ENCODE measurements around the gene ELOA2.
"Not testable (repeated sequence)": the region's sequence is repeated elsewhere in the genome, so short reads cannot be mapped to it uniquely, and the experiment has no call there.

The ELOA2 gene

DNA sequence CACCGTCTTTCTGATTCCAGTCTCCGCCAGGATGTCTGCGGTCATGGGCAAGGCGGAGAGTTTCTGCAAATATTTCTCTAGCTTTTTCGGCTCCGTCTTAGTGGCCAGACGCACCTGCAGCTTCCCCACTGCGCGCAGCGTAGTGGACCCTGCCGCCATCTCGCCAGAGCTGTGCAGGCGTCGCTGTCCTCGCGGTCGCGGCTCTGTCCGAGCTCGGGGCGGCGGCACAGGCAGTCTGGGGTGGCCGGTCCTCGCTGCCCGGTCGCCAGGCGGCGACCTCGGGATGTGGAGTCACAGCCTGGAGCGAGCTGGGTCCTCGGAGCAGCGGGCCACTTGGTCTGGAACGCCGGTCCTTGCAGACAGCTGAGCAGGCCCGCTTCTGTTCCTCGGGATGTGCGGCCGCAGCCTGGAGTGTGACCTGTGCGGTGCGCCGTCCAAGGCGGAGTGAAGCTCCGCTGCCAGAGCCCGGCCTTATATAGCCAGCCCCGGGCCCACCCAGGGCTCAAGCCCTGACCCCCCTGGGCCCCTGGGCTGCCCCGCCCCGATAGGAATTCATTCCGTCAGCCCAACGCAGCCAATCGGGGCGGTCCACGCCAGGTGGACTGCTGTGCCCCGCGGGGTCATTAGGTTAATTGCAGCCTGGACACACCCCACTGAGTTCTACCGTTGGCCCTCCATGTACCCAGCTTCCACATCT is 11.5 kb downstream of the ELOA2 start:
- DNase-seq (ENCODE audit: low read depth) = not testable (repeated sequence)

DNA sequence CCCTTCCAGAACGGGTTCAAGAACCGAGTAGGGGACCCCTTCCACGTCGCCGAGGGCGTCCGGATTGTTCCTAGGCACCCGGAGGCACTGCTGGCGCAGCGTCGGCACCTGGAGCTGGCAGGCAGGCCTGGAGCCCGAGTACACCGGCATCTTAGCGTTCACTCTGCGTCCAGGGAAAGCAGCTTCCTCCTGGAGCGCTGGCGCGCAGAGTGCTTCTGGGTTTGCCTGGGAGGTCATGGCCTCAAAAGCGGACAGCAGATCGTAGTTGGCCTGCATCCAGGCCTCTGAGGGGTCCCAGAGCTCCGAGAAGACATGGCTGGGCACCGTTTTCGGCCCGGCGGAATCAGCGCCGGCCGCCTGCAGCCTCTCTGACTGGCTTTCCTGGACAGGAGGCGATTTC is 12.6 kb downstream of the ELOA2 start:
- not testable (repeated sequence) for DNase-seq (ENCODE audit: low read depth); H3K4me3 ChIP-seq (ENCODE audit: low read depth, low read length)

More for the DNA sequence above, 11.5 kb downstream of the ELOA2 start:
- H3K4me3 ChIP-seq (ENCODE audit: low read depth, low read length) = not testable (repeated sequence)

DNA sequence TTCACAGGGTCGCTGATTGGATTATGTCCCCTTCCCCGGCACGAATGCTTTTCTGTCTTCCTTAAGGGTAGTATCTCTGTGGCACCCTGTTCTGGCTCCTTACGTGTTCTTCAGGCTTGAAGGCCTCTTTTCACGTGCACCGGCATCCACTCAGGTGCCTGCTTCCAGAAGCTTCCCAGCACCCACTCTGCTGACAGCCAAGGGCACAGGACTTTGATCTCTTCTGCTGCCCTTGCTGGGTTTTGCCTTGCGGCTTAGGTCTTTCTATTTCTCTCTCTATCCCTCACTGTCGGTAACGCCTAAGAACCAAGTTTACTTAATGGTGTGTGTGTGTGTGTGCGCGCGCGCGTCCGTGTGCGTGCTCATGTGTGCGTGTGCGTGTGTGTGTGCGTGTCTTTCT is 14.7 kb downstream of the ELOA2 start:
- H3K4me3 ChIP-seq (ENCODE audit: low read depth, low read length); DNase-seq (ENCODE audit: low read depth): not testable (repeated sequence)

DNA sequence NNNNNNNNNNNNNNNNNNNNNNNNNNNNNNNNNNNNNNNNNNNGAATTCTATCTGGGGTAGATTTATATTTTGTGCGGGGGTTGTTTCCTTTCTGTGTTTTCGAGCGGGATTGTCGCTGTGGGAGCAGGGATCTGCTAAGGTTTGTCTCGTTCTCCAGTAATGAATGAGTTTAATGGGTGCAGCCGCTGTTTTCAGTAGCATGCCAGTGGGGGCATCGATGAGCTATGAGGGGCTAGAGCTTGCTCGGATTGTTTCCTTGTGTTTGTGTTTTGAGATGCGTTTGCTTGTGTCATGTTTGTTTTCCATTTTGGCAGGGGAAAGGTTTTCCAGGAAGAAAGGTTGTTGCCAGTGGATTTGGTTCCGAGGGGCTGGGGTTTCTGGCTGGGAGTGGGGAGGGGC is 15.6 kb downstream of the ELOA2 start:
- H3K4me3 ChIP-seq (ENCODE audit: low read depth, low read length); DNase-seq (ENCODE audit: low read depth): not testable (repeated sequence)

Data from skeletal muscle cell (primary cell).